Measurements from ENCODE around the gene TMC2.

DNA sequence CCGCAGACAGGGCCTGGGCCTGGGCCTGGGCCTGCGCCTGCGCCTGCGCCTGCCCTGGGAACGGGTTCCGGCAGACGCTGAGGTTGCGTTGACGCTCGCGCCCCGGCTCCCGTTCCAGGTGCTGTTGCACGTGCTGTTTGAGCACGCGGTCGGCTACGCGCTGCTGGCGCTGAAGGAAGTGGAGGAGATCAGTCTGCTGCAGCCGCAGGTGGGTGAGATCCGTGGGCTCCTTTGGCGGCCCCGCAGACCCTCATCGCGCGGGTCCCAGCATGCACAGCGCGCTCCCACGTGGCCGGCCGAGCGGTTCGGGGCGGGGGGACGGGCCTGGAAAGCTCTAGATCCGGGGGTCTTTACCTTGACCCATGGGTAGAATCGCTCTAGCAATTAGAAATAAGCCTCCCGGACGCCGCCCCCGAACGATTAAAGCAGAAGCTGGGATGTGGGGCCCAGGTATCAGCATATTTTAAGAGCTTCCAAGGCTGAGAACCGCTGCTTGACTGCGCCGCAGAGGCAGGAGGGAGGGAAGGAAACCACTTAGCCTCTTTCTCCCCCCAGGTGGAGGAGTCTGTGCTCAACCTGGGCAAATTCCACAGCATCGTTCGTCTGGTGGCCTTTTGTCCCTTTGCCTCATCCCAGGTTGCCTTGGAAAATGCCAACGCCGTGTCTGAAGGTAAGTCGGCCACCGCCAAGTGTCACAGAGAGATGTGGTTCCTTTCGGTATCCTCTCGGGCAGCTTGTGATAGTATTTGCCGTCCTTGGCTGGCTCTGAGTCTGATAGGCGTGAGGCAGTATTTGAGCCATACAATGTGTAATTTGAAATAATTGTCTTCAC is 116.6 kb downstream of the TMC2 start:
- TF ChIP-seq, protein P1, sequence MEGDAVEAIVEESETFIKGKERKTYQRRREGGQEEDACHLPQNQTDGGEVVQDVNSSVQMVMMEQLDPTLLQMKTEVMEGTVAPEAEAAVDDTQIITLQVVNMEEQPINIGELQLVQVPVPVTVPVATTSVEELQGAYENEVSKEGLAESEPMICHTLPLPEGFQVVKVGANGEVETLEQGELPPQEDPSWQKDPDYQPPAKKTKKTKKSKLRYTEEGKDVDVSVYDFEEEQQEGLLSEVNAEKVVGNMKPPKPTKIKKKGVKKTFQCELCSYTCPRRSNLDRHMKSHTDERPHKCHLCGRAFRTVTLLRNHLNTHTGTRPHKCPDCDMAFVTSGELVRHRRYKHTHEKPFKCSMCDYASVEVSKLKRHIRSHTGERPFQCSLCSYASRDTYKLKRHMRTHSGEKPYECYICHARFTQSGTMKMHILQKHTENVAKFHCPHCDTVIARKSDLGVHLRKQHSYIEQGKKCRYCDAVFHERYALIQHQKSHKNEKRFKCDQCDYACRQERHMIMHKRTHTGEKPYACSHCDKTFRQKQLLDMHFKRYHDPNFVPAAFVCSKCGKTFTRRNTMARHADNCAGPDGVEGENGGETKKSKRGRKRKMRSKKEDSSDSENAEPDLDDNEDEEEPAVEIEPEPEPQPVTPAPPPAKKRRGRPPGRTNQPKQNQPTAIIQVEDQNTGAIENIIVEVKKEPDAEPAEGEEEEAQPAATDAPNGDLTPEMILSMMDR (IDR thresholded peaks at IDR 0.05), result no peak
- TF ChIP-seq POLR2A (IDR thresholded peaks at IDR 0.05), result no peak
